GM12878 (cell line): Measurements from ENCODE around the gene LUZP2. TPM values are rescaled to one million over a fixed set of nuclear protein-coding genes. Genes with fewer than 3 reads are reported as not detected.

Source experiments
- ATAC-seq: fragments of 200-7000 bp; cut with Tn5 transposase; 3 replicates; pipeline ENCODE4 v1.9.1; 2020; ENCODE audit warnings: mild to moderate bottlenecking, moderate library complexity
- BruUV-seq: library from RNA; stranded (reverse); fragments of 400-500 nt; replicated peaks from 2 replicates; lab custom pipeline; 2021; lab: Mats Ljungman, UMichigan
- CTCF ChIA-PET: fragments of 300-600 bp; sonication (Branson Sonifier 250); formaldehyde crosslinking; extraction: SDS; loops from one replicate; lab custom pipeline; 2021; ENCODE audit warnings: inconsistent platforms; lab: Yijun Ruan, JAX
- POLR2A ChIA-PET: fragments of 350-600 bp; formaldehyde crosslinking; extraction: SDS; loops from one replicate; lab custom pipeline; 2021; ENCODE audit warnings: inconsistent platforms; lab: Charles Lee
- RAD21 ChIA-PET: fragments of 300-600 bp; sonication (Branson Sonifier 250); formaldehyde crosslinking; loops from one replicate; lab custom pipeline; 2023; ENCODE audit warnings: antibody characterized with exemption; ENCODE audit not compliant: unreplicated experiment; lab: Charles Lee
- SMC1A ChIA-PET: fragments of 300-600 bp; sonication (Branson Sonifier 250); formaldehyde crosslinking; loops from one replicate; lab custom pipeline; 2023; ENCODE audit not compliant: unreplicated experiment, uncharacterized antibody; lab: Charles Lee
- DNase-seq: peaks from one replicate; pipeline ENCODE4 v3.0.0-alpha.2; 2011; ENCODE audit warnings: low read depth, low spot score
- FAIRE-seq: peaks from 3 replicates; lab custom pipeline; 2011; peaks lifted over from hg19 to GRCh38; lab: Jason Lieb, UNC
- H2AFZ ChIP-seq: 2 replicates; pipeline ENCODE4 v1.6.0; 2011; ENCODE audit warnings: low read depth, low read length, control low read depth; ENCODE audit not compliant: control insufficient read depth
- H3K27ac ChIP-seq: 2 replicates; pipeline ENCODE4 v1.5.1; 2011; ENCODE audit warnings: control low read depth; ENCODE audit not compliant: control insufficient read depth, insufficient read depth
- H3K27me3 ChIP-seq, 2 experiments: replicated peaks in 1 of 2; 2 replicates each; pipeline versions ENCODE4 v1.6.0 to v1.6.1; 2011; ENCODE audit warnings: low read length in 1 of 2; ENCODE audit not compliant: control insufficient read depth in 2 of 2, insufficient read depth in 2 of 2
- H3K36me3 ChIP-seq, 2 experiments: 2 replicates each; pipeline ENCODE4 v1.5.1; 2011; ENCODE audit warnings: low read length in 1 of 2; ENCODE audit not compliant: control insufficient read depth in 2 of 2, insufficient read depth in 2 of 2
- H3K4me1 ChIP-seq: 2 replicates; pipeline ENCODE4 v1.6.1; 2011; ENCODE audit warnings: mild to moderate bottlenecking, low read length, moderate library complexity, mixed read lengths; ENCODE audit not compliant: control insufficient read depth, insufficient read depth
- H3K4me2 ChIP-seq: 2 replicates; pipeline ENCODE4 v1.6.0; 2011; ENCODE audit warnings: control low read depth; ENCODE audit not compliant: control insufficient read depth, insufficient read depth
- H3K4me3 ChIP-seq: fragments of 200-600 bp; sonication (generic); 2 replicates; pipeline ENCODE4 v1.5.1; 2016
- H3K79me2 ChIP-seq: 2 replicates; pipeline ENCODE4 v1.6.0; 2011; ENCODE audit warnings: low read length; ENCODE audit not compliant: control insufficient read depth, insufficient read depth
- H3K9ac ChIP-seq: 2 replicates; pipeline ENCODE4 v1.8.0; 2011; ENCODE audit warnings: low read length, control low read depth, mixed read lengths; ENCODE audit not compliant: control insufficient read depth, insufficient read depth
- H3K9me3 ChIP-seq: replicated peaks from 3 replicates; pipeline ENCODE4 v1.5.1; 2011; ENCODE audit warnings: mild to moderate bottlenecking, low read length; ENCODE audit not compliant: control insufficient read depth, insufficient read depth
- H4K20me1 ChIP-seq: 2 replicates; pipeline ENCODE4 v1.6.0; 2011; ENCODE audit not compliant: control insufficient read depth, insufficient read depth
- CEBPB ChIP-seq, 2 experiments: fragments of 150-350 bp in 1 of 2; IDR thresholded peaks; 2 replicates each; pipeline ENCODE4 v1.6.1; 2012 to 2014; ENCODE audit warnings: low read depth in 2 of 2, low read length in 2 of 2, borderline replicate concordance in 1 of 2, inconsistent platforms in 1 of 2
- CHD1 ChIP-seq: IDR thresholded peaks from 2 replicates; pipeline ENCODE4 v1.6.1; 2012; ENCODE audit warnings: low read depth, low read length, improper control_type of control experiment
- CHD2 ChIP-seq: IDR thresholded peaks from 2 replicates; pipeline ENCODE4 v1.6.1; 2011; ENCODE audit warnings: low read depth, low read length, improper control_type of control experiment, borderline replicate concordance
- ETV6 ChIP-seq, 2 experiments: fragments of 450-650 bp in 1 of 2; IDR thresholded peaks in 1 of 2; conservative IDR thresholded peaks in 1 of 2; 2 replicates each; pipeline ENCODE4 v1.6.1; 2014; ENCODE audit warnings: antibody characterized with exemption in 1 of 2, borderline replicate concordance in 1 of 2, low read depth in 1 of 2, mild to moderate bottlenecking in 1 of 2, moderate library complexity in 1 of 2
- MTA2 ChIP-seq: fragments of 450-650 bp; IDR thresholded peaks from 2 replicates; pipeline ENCODE4 v1.6.1; 2016; ENCODE audit warnings: low read depth, mild to moderate bottlenecking, moderate library complexity
- PAX5 ChIP-seq: IDR thresholded peaks from 2 replicates; pipeline ENCODE4 v1.6.1; 2011; ENCODE audit warnings: low read depth, low read length, borderline replicate concordance
- SMAD5 ChIP-seq: IDR thresholded peaks from 2 replicates; pipeline ENCODE4 v1.6.1; 2016; ENCODE audit warnings: antibody characterized with exemption, low read depth
- TBL1XR1 ChIP-seq: IDR thresholded peaks from 2 replicates; pipeline ENCODE4 v1.6.1; 2012; ENCODE audit warnings: low read depth, low read length, improper control_type of control experiment
- YY1 ChIP-seq: IDR thresholded peaks from 2 replicates; pipeline ENCODE4 v1.6.1; 2011; ENCODE audit warnings: low read depth, mild to moderate bottlenecking, low read length
- ZNF217 ChIP-seq: fragments of 450-650 bp; IDR thresholded peaks from 2 replicates; pipeline ENCODE4 v1.6.1; 2017; ENCODE audit warnings: antibody characterized with exemption, mild to moderate bottlenecking
- WGBS: methylation state at CpG from one replicate; pipeline ENCODE4 v1.1.6; 2016; ENCODE audit warnings: low lambda C conversion rate; ENCODE audit not compliant: insufficient replicate concordance, insufficient coverage; ENCODE audit errors: missing lambda C conversion rate; 5-methylcytosine and 5-hydroxymethylcytosine counted together
- in situ Hi-C: fragments of 300-500 bp; cut with MboI; formaldehyde crosslinking; loops from 9 replicates; pipeline ENCODE4 v1.14.3; 2018; ENCODE audit warnings: mixed read lengths
- intact Hi-C: fragments of 100-400 bp; cut with micrococcal nuclease; formaldehyde crosslinking; loops from one replicate; pipeline ENCODE4 v1.14.2; 2022; ENCODE audit not compliant: unreplicated experiment
- polyA plus RNA-seq, 11 experiments: library from polyadenylated mRNA; depleted of rRNA in 4 of 11; unstranded in 6 of 11; stranded (reverse) in 5 of 11; fragments of >200 nt; fragmentation: Nextera tagmentation in 4 of 11; fragmentation: Illumina TruSeq in 1 of 11; extraction: Ambion mirVana in 4 of 11; extraction: Trizol in 1 of 11; gene quantifications; 1 replicate in 1 of 11; 2 replicates in 10 of 11; pipeline versions ENCODE4 v1.2.1 to v1.2.3, GENCODE V29; 2011 to 2016; ENCODE audit warnings: inconsistent platforms in 2 of 11, missing spikeins in 2 of 11, low read depth in 1 of 11
- total RNA-seq, 4 experiments: library from RNA; depleted of rRNA in 3 of 4; stranded (reverse); fragments of >200 nt in 3 of 4; fragmentation: Illumina TruSeq in 1 of 4; extraction: Trizol in 1 of 4; gene quantifications; 2 replicates each; pipeline versions ENCODE4 v1.2.1 to v1.2.3, GENCODE V29; 2013 to 2021
- TF ChIP-seq, protein P1 (sequence below): fragments of 450-650 bp; IDR thresholded peaks from 2 replicates; pipeline ENCODE4 v1.6.1; 2017; ENCODE audit warnings: mild to moderate bottlenecking

Gene LUZP2
- total and polyA plus RNA-seq, 10 of the 15 experiments (the other 5 are each of a cell fraction or from before 2014, with no cell fraction given) = not detected

DNA sequence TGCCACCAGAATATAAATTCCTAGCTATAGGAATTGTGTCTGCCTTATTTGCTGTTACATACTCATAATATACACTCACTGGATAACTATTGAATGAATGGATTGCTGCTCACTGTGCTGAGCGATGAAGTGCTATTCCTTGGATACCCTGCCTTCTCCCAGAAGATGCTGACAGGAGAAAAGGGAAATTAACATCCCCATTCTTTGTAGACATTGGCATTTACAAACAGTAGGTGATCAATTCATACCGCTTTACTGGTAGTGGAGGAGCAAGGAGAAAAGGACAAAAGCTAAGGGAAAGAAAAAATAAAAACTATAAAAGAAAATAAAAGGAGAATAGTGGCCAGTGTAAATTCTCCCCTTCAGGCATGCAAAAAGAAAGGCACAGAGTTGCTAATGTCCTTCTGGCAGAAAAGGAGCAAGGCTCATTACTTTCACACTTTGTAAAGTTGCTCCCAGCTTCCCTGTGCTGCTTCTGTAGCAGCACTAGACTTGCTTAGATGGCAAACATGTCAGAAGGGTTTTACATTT, 183.0 kb downstream of the LUZP2 start:
- CTCF ChIA-PET = no interaction called here

More for the DNA sequence above, 183.0 kb downstream of the LUZP2 start:
- Histone ChIP-seq H3K9ac (no peak overlapping the region), H3K36me3 (no peaks in the 10 kb centered on the region), H3K9me3 (no peaks in the 10 kb centered on the region), H2AFZ (no peak overlapping the region), H3K4me1 (no peaks in the 10 kb centered on the region), H3K27me3 (no peaks in the 10 kb centered on the region), H3K79me2 (no peaks in the 10 kb centered on the region), H3K4me3 (no peak overlapping the region), H3K27ac (no peak overlapping the region), H3K4me2 (no peak overlapping the region), H4K20me1 (no peaks in the 10 kb centered on the region)
- intact Hi-C loops = no loop called here
- TF ChIP-seq, protein P1, sequence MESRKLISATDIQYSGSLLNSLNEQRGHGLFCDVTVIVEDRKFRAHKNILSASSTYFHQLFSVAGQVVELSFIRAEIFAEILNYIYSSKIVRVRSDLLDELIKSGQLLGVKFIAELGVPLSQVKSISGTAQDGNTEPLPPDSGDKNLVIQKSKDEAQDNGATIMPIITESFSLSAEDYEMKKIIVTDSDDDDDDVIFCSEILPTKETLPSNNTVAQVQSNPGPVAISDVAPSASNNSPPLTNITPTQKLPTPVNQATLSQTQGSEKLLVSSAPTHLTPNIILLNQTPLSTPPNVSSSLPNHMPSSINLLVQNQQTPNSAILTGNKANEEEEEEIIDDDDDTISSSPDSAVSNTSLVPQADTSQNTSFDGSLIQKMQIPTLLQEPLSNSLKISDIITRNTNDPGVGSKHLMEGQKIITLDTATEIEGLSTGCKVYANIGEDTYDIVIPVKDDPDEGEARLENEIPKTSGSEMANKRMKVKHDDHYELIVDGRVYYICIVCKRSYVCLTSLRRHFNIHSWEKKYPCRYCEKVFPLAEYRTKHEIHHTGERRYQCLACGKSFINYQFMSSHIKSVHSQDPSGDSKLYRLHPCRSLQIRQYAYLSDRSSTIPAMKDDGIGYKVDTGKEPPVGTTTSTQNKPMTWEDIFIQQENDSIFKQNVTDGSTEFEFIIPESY = no peak
- TF ChIP-seq MTA2 (no peak), ZNF217 (no peak), SMAD5 (no peak), PAX5 (no peak), ETV6 (conservative IDR thresholded peaks at IDR 0.05 in 1 of 2, IDR thresholded peaks at IDR 0.05 in 1 of 2; ENCODE audit: borderline replicate concordance in 1 of 2, low read depth in 1 of 2) (no peak), TBL1XR1 (no peak), YY1 (no peak), CHD2 (no peak), CEBPB (IDR thresholded peaks at IDR 0.05; ENCODE audit: borderline replicate concordance in 1 of 2, low read depth in 2 of 2, low read length in 2 of 2) (no peak), CHD1 (no peak)
- ATAC-seq (no peak), DNase-seq (no peak), FAIRE-seq (no peak)
- 33% methylated on average over 2 of the region's 2 CpGs for WGBS
- SMC1A ChIA-PET = no interaction called here
- RAD21 ChIA-PET = no interaction called here
- no TSS peak for BruUV-seq
- in situ Hi-C loops = no loop called here
- POLR2A ChIA-PET = no interaction called here
